ENCODE measurements around the gene NTRK3.

Gene NTRK3

DNA sequence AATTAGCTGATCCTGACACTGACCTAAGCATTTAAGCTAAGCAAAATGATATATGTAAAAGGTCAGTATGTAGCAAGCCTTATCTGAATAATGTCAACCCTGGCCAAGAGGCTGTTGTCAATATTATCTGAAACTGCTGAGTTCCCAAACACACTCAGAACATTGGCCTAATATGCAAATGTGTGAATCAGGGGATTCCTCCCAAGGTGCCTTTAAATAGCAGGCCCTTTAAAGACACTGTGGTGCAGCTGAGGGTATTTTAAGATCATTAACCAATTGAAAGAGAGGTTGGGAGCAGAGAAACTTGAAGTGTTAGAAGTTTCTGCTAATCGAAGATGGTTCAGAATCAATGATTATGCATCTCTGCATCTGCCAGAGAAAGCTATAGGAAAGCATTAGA lies 207.0 kb downstream of the NTRK3 start:
- TF ChIP-seq, protein P1, sequence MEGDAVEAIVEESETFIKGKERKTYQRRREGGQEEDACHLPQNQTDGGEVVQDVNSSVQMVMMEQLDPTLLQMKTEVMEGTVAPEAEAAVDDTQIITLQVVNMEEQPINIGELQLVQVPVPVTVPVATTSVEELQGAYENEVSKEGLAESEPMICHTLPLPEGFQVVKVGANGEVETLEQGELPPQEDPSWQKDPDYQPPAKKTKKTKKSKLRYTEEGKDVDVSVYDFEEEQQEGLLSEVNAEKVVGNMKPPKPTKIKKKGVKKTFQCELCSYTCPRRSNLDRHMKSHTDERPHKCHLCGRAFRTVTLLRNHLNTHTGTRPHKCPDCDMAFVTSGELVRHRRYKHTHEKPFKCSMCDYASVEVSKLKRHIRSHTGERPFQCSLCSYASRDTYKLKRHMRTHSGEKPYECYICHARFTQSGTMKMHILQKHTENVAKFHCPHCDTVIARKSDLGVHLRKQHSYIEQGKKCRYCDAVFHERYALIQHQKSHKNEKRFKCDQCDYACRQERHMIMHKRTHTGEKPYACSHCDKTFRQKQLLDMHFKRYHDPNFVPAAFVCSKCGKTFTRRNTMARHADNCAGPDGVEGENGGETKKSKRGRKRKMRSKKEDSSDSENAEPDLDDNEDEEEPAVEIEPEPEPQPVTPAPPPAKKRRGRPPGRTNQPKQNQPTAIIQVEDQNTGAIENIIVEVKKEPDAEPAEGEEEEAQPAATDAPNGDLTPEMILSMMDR (IDR thresholded peaks at IDR 0.05; ENCODE audit: low read depth, low read length): no peak
- H3K4me3 ChIP-seq (ENCODE audit: low read depth, low read length): no peak overlapping the region

DNA sequence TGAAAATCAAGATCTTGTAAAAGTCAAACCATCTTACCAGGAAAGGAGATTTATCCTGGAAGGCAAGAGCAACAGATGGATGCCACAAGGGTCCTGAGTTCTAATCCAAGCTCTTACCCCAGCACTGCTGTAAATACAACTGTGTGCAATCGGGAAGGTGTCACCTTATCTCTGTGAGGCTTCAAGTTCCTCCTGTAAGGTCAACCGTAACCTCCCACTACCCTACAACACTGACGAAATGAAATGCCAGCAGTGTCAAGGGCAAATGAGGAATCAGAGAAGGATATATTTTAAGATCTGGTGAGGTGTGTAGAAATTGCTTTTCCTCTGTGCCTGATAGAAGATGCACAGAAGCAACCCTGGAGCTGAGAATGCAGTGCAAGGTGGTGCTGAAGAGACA lies 207.8 kb downstream of the NTRK3 start:
- TF ChIP-seq, protein P1 (IDR thresholded peaks at IDR 0.05; ENCODE audit: low read depth, low read length): no peak
- H3K4me3 ChIP-seq (ENCODE audit: low read depth, low read length): no peak overlapping the region

DNA sequence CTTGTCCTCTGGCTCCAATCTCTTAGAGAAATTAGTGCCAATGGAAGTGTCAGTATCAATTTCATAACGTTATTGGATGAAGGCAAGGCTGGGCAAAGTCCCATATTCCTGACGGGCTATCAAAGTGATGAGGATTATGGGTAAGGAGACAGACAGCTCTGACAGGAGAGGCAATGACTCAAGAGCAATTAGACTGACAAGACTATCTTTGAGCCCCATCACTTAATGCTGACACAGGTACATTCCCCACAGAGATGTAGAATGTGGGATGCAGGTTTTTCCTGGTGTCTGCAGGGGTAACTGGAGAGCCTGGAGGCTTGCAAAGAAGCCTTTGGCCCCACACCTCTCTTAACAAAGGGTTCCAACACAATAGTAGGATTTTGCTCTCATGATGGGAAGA lies 208.3 kb downstream of the NTRK3 start:
- TF ChIP-seq, protein P1 (IDR thresholded peaks at IDR 0.05; ENCODE audit: low read depth, low read length): no peak
- H3K4me3 ChIP-seq (ENCODE audit: low read depth, low read length): no peak overlapping the region

DNA sequence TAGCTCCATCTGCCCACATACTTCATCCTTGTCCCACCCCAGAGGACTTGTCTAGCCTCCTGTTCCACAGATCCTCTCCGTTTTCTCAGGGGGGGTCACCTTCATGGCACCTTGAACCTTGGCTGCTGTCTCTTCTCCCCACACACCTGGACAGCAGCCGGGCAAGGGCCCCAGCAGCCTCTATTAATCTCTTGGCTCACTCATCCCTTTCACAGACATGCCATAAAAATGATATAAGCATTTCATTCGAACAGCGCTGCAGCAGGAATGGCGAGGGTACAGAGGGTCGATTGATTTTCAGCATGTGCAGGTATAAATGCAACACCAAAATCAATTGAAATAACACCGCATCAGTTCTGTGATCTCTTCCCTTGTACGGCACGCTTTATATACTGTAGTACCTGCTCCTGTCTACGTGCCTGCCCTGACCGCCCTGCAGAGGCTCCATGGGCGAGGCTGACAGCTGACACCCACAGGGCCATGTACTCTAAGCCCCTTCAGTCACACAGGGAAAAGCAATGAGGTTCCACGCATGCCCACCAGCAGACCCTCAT lies 209.9 kb downstream of the NTRK3 start:
- H3K4me3 ChIP-seq (ENCODE audit: low read depth, low read length): no peak overlapping the region
- TF ChIP-seq, protein P1 (IDR thresholded peaks at IDR 0.05; ENCODE audit: low read depth, low read length): no peak

DNA sequence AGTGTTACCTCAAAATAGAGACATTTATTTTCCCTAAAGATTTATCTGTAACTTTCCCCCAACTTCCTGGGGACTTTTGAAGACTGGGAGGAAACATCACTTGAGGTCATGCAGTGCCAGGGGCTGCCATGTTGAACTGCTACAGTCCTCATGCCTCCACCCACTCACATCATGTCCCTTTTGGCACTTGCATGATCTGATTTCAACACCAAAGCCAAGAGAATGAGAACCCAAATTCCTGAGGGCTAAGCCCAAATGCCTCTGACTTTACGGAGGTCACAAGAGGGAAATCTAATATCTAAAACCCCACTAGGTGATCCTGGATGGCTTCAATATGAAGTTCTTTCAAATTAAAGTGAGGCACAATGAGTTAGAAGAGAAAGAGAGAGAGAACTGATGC lies 213.1 kb downstream of the NTRK3 start:
- TF ChIP-seq, protein P1 (IDR thresholded peaks at IDR 0.05; ENCODE audit: low read depth, low read length): no peak
- no peak overlapping the region for H3K4me3 ChIP-seq (ENCODE audit: low read depth, low read length)

DNA sequence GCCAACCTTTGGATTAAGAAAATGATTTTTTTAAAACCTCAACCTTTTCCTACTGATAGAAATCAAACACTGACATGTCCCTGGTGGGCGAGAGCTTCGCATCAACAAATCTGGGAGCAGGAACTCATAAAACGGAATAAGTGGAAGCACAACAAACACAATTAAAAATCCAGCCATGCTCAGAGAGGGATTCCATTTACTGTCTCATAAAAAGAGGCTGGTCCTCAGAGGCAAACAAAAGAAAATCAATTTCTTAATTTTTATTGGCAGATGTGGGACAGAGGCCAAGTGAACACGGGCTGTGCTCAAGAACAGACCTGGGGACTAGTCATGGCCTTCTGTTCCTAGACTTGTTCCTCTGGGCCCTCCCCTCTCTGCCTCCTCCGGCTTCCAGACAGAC lies 214.5 kb downstream of the NTRK3 start:
- no peak overlapping the region for H3K4me3 ChIP-seq (ENCODE audit: low read depth, low read length)
- TF ChIP-seq, protein P1 (IDR thresholded peaks at IDR 0.05; ENCODE audit: low read depth, low read length): no peak

DNA sequence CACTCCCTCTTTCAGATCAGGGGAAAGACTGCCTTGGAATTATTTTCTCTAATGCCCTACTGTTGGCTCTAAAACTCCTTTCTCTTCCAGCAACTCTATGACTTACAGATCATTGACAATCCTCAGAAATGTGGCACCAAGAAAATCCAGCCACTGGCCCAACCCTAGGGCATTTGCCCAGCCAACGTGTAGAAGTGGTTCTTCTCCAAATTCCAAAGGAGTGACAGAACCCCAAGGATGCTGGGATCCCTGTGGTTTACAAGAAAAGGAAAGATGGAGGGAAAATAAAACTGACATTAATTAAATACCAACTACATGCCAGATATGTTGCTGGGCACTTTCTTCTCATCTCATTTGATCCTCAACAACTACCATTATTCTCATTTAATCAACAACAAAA lies 216.0 kb downstream of the NTRK3 start:
- H3K4me3 ChIP-seq (ENCODE audit: low read depth, low read length): no peak overlapping the region
- TF ChIP-seq, protein P1 (IDR thresholded peaks at IDR 0.05; ENCODE audit: low read depth, low read length): no peak

Measured in WI38 (cell line).